OCI-LY1 (cell line): ENCODE measurements around the gene PIBF1.
"Not testable (repeated sequence)": the region's sequence is repeated elsewhere in the genome, so short reads cannot be mapped to it uniquely, and the experiment has no call there.

Experiments used
- H2AFZ ChIP-seq: fragments of 200-600 bp; sonication (generic), shearing (Covaris generic); 2 replicates; pipeline ENCODE4 v1.6.0; 2014; ENCODE audit warnings: antibody characterized with exemption, mild to moderate bottlenecking, low read length
- H3F3A ChIP-seq: fragments of 200-600 bp; sonication (generic), shearing (Covaris generic); 2 replicates; pipeline ENCODE4 v1.6.0; 2014; ENCODE audit warnings: mild to moderate bottlenecking, antibody characterized with exemption, low read length, moderate library complexity; ENCODE audit not compliant: insufficient read depth
- H3K27ac ChIP-seq: fragments of 200-600 bp; sonication (generic); 2 replicates; pipeline ENCODE4 v1.5.1; 2014; ENCODE audit warnings: low read length, mixed run types, mild to moderate bottlenecking, low read depth; ENCODE audit not compliant: poor library complexity, severe bottlenecking
- H3K27me3 ChIP-seq: fragments of 200-600 bp; sonication (generic); 2 replicates; pipeline ENCODE4 v1.6.0; 2014; ENCODE audit warnings: antibody characterized with exemption, mild to moderate bottlenecking, low read length, moderate library complexity; ENCODE audit not compliant: insufficient read depth
- H3K36me3 ChIP-seq: fragments of 200-600 bp; sonication (generic); 2 replicates; pipeline ENCODE4 v1.6.1; 2014; ENCODE audit warnings: mild to moderate bottlenecking, antibody characterized with exemption, low read length, moderate library complexity, mixed read lengths; ENCODE audit not compliant: insufficient read depth
- H3K4me1 ChIP-seq: fragments of 200-600 bp; sonication (generic); 2 replicates; pipeline ENCODE4 v1.5.1; 2014; ENCODE audit warnings: mild to moderate bottlenecking, low read length, moderate library complexity; ENCODE audit not compliant: insufficient read depth, severe bottlenecking
- H3K4me2 ChIP-seq: fragments of 200-600 bp; sonication (generic), shearing (Covaris generic); 2 replicates; pipeline ENCODE4 v1.6.1; 2014; ENCODE audit warnings: low read length
- H3K4me3 ChIP-seq: fragments of 200-600 bp; sonication (generic); 2 replicates; pipeline ENCODE4 v1.5.1; 2014; ENCODE audit warnings: low read length, low read depth, mild to moderate bottlenecking, mixed read lengths; ENCODE audit not compliant: poor library complexity, severe bottlenecking
- H3K79me2 ChIP-seq: fragments of 200-600 bp; shearing (Covaris generic); 2 replicates; pipeline ENCODE4 v1.6.1; 2016; ENCODE audit warnings: mixed run types, low read length, mixed read lengths; ENCODE audit not compliant: insufficient read depth
- H3K9ac ChIP-seq: fragments of 200-600 bp; sonication (generic), shearing (Covaris generic); 2 replicates; pipeline ENCODE4 v1.6.1; 2014; ENCODE audit warnings: mild to moderate bottlenecking, low read length, mixed read lengths
- H3K9me2 ChIP-seq: fragments of 200-600 bp; sonication (generic), shearing (Covaris generic); 2 replicates; pipeline ENCODE4 v1.6.1; 2014; ENCODE audit warnings: low read depth, mild to moderate bottlenecking, low read length, mixed read lengths
- H3K9me3 ChIP-seq: fragments of 200-600 bp; shearing (Covaris generic); 2 replicates; pipeline ENCODE4 v1.6.1; 2014; ENCODE audit warnings: low read length, mixed read lengths
- H4K20me1 ChIP-seq: fragments of 200-600 bp; sonication (generic), shearing (Covaris generic); 2 replicates; pipeline ENCODE4 v1.6.0; 2016; ENCODE audit warnings: mild to moderate bottlenecking, low read length; ENCODE audit not compliant: insufficient read depth
- EZH2 ChIP-seq: fragments of 200-600 bp; sonication (generic), shearing (Covaris generic); IDR thresholded peaks from 2 replicates; pipeline ENCODE4 v1.8.0; 2017; ENCODE audit warnings: borderline replicate concordance, mixed run types, mild to moderate bottlenecking, antibody characterized with exemption, low read length, moderate library complexity, mixed read lengths
- TF ChIP-seq, protein P1 (sequence below): fragments of 200-600 bp; sonication (generic), shearing (Covaris generic); IDR thresholded peaks from 2 replicates; pipeline ENCODE4 v1.5.1; 2017; ENCODE audit warnings: mild to moderate bottlenecking, antibody characterized with exemption, low read length, moderate library complexity, mixed read lengths

Gene PIBF1

GRCh38 chr13:72839831-72840426, 58.0 kb downstream of the PIBF1 start:
- Histone ChIP-seq H2AFZ (no peak overlapping the region), H3K27ac (no peak overlapping the region), H3F3A (no peaks in the 10 kb centered on the region), H3K36me3 (peaks cover 25% of the 10 kb centered on the region), H3K9me2 (no peaks in the 10 kb centered on the region), H3K79me2 (no peaks in the 10 kb centered on the region), H3K9me3 (no peaks in the 10 kb centered on the region), H3K4me2 (no peak overlapping the region), H3K27me3 (no peaks in the 10 kb centered on the region), H3K4me3 (no peak overlapping the region), H4K20me1 (no peaks in the 10 kb centered on the region), H3K9ac (no peak overlapping the region), H3K4me1 (no peaks in the 10 kb centered on the region)
- TF ChIP-seq EZH2: no peak
- TF ChIP-seq, protein P1, sequence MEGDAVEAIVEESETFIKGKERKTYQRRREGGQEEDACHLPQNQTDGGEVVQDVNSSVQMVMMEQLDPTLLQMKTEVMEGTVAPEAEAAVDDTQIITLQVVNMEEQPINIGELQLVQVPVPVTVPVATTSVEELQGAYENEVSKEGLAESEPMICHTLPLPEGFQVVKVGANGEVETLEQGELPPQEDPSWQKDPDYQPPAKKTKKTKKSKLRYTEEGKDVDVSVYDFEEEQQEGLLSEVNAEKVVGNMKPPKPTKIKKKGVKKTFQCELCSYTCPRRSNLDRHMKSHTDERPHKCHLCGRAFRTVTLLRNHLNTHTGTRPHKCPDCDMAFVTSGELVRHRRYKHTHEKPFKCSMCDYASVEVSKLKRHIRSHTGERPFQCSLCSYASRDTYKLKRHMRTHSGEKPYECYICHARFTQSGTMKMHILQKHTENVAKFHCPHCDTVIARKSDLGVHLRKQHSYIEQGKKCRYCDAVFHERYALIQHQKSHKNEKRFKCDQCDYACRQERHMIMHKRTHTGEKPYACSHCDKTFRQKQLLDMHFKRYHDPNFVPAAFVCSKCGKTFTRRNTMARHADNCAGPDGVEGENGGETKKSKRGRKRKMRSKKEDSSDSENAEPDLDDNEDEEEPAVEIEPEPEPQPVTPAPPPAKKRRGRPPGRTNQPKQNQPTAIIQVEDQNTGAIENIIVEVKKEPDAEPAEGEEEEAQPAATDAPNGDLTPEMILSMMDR: peak; percentile 93

DNA sequence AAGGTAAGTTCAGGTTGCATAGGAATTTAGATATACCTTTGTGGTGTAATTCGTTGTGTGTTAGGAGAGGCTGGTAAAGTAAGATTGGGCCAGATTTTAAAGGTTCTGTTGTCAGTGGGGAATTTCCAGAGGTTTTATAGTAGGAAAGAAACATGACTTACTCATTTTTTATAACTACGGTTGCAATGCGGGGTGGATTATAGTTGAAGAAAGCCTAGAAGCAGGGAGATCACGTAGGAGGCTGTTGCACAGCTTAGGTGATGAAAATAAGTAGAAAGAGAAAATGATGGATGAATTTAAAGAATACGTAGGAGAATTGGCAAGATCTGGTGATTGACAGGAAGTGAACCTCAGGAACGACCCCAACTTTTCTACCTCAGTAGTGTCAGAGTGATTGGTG, 61.1 kb downstream of the PIBF1 start:
- Histone ChIP-seq H3K79me2 (no peaks in the 10 kb centered on the region), H3K27me3 (no peaks in the 10 kb centered on the region), H4K20me1 (no peaks in the 10 kb centered on the region), H3K27ac (no peak overlapping the region), H3K9ac (no peak overlapping the region), H3K9me2 (no peaks in the 10 kb centered on the region), H2AFZ (no peak overlapping the region), H3F3A (no peaks in the 10 kb centered on the region), H3K36me3 (peaks cover 29% of the 10 kb centered on the region), H3K9me3 (no peaks in the 10 kb centered on the region), H3K4me3 (no peak overlapping the region), H3K4me2 (no peak overlapping the region), H3K4me1 (no peaks in the 10 kb centered on the region)
- no peak for TF ChIP-seq EZH2
- TF ChIP-seq, protein P1: no peak

DNA sequence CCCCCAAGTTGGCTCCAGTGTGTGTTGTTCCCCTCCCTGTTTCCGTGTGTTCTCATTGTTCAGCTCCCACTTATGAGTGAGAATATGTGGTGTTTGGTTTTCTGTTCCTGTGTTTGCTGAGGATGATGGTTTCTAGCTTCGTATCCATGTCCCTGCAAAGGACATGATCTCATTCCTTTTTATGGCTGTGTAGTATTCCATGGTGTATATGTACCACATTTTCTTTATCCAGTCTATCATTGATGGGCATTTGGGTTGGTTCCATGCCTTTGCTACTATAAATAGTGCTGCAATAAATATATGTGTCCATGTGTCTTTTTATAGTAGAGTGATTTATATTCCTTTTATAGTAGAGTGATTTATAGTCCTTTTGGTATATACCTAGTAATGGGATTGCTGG, 63.2 kb downstream of the PIBF1 start:
- H3K79me2 ChIP-seq, H3K27ac ChIP-seq, H3K9ac ChIP-seq, H3K27me3 ChIP-seq, H2AFZ ChIP-seq, H3K9me3 ChIP-seq, H4K20me1 ChIP-seq, H3K4me3 ChIP-seq, H3K4me2 ChIP-seq, H3K4me1 ChIP-seq, H3K9me2 ChIP-seq, H3F3A ChIP-seq: not testable (repeated sequence)
- peaks cover 26% of the 10 kb centered on the region for H3K36me3 ChIP-seq

GRCh38 chr13:72849571-72849970, 67.6 kb downstream of the PIBF1 start:
- Histone ChIP-seq H3F3A (no peaks in the 10 kb centered on the region), H3K36me3 (peaks cover 43% of the 10 kb centered on the region), H3K79me2 (no peaks in the 10 kb centered on the region), H4K20me1 (no peaks in the 10 kb centered on the region), H3K4me2 (no peak overlapping the region), H3K9ac (no peak overlapping the region), H3K4me1 (no peaks in the 10 kb centered on the region), H2AFZ (no peak overlapping the region), H3K9me2 (no peaks in the 10 kb centered on the region), H3K9me3 (no peaks in the 10 kb centered on the region), H3K27me3 (no peaks in the 10 kb centered on the region), H3K4me3 (no peak overlapping the region), H3K27ac (no peak overlapping the region)
- TF ChIP-seq, protein P1: no peak
- TF ChIP-seq EZH2: no peak
